GM18499 (cell line): Measurements from ENCODE around the gene DCP1A.

Experiments
- ATAC-seq: cut with Tn5 transposase; IDR thresholded peaks from one replicate; pipeline ENCODE4 v1.9.1; 2021; ENCODE audit warnings: moderate number of reproducible peaks; ENCODE audit not compliant: insufficient read depth, unreplicated experiment

DCP1A gene

DNA sequence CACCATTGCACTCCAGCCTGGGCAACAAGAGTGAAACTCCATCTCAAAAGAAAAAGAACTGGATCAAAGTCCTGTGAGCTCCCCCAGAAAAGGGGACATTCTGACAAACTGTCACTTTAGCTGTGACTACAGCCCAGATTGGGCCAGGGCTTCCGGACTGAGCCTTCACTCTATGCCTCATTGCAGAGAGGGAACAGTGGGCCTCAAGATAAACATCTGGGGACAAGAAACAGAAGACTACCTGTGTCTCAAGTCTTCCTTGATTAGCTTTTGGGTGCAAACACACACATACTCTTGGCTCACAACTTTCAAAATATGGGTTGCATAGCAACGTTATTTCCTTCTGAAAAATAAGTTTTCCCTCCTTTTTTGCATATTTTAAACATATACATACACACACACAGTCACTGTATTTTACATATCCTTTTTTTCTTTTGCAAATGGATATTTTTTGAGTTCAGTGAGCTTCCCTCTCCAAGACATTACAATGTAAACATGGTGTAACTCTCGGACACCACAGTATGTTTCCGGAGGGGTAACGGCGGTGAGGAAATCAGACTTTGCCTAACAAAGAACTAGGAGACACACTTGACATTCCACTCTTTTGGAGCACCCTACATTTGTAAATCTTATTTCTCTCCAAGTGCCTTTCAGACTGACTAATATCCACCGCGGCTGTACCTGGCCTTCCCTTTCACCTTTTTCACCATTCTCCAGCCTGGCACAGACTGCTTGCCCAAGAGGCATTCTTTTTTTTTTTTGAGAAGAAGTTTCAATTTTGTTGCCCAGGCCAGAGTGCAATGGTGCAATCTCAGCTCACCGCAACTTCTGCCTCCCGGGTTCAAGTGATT, 95.0 kb downstream of the DCP1A start:
- no peak for ATAC-seq

- ATAC-seq: no peak
Measured at GRCh38 chr3:53250881-53251605, 96.3 kb downstream of the DCP1A start.

GRCh38 chr3:53250453-53250852, 96.9 kb downstream of the DCP1A start:
- ATAC-seq: no peak

- ATAC-seq: no peak
Measured at GRCh38 chr3:53248161-53248560, 99.2 kb downstream of the DCP1A start.

DNA sequence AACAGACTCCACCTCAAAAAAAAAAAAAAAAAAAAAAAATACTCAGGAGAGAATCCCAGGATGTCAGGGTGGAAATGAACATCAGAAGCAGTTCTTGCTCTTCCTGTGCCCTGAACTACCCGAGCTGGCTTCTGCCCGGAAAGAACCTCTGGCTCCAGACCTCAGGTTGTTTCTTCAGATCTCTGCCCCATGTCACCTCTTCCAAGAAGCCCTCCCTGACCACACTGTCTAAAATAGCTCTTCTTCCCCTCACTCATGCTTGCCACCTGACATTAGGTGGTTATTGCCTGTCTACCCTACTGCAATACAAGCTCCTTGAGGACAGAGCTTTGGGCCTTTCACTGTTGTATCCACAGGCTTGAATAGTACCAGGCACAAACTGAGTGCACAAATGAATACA, 99.7 kb downstream of the DCP1A start:
- no peak for ATAC-seq

GRCh38 chr3:53244271-53244670, 103.1 kb downstream of the DCP1A start:
- no peak for ATAC-seq

DNA sequence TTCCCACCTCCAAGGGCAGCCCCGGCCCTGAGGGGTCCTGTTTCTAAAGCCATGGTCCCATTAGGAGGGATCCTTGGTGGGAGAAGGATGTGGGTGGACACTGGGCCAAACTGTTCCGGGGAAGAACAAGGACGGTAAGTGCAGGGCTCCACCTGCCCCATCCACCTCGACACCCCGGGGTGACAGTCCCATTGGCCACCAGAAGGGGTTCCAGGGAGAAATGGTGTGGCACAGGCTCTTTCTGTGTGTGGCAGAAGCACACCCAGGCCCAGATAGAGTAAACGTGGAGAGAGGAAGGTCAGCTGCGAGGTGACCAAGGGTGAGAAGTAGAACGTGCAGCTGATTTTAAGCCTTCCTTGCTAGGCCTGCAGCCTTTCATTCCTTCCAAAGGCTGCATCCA, 103.6 kb downstream of the DCP1A start:
- no peak for ATAC-seq

- ATAC-seq: no peak
Measured at GRCh38 chr3:53243165-53243564, 104.2 kb downstream of the DCP1A start.

GRCh38 chr3:53242642-53243041, 104.7 kb downstream of the DCP1A start:
- ATAC-seq: no peak

DNA sequence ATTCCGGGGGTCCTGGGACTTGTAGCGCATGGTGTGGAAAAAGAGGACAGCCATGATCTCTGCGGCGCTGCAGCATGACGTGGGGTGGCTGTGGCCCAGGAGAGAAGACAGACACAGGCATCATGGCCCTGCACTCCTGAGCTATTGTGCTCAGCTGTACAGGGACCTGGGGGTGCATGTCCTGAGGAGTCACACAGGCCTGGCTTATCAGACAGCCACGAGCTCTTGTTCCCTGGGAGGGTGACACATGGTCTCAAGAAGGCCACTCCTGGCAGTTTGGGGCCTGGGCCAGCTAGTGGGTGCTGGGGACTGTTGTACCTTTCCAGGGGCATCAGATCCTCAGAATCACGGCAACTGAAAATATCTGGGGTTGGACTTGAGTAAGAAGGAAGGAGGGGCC, 105.2 kb downstream of the DCP1A start:
- ATAC-seq: no peak

- no peak for ATAC-seq
Measured at GRCh38 chr3:53240989-53241972, 106.1 kb downstream of the DCP1A start.

DNA sequence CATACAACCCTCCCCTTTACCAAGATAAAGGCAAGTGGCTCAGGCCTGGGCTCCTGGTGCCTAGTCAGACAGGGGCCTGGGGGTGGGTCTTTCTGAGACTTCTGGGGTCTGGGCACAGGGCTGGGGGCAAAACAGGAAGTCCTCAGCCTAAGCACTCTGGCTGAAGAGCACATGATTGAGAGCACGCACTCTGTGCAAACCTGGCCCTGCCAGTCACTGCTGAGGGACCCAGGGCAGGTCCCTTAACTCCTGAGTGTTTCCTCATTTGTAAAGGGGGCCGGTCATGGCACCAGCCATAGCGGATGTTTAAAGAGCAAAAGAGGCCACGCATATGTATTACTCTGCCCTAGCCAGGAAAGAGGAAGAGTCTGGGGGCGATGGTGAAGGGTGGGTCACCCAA, 107.5 kb downstream of the DCP1A start:
- no peak for ATAC-seq

GRCh38 chr3:53238886-53239285, 108.5 kb downstream of the DCP1A start:
- no peak for ATAC-seq

DNA sequence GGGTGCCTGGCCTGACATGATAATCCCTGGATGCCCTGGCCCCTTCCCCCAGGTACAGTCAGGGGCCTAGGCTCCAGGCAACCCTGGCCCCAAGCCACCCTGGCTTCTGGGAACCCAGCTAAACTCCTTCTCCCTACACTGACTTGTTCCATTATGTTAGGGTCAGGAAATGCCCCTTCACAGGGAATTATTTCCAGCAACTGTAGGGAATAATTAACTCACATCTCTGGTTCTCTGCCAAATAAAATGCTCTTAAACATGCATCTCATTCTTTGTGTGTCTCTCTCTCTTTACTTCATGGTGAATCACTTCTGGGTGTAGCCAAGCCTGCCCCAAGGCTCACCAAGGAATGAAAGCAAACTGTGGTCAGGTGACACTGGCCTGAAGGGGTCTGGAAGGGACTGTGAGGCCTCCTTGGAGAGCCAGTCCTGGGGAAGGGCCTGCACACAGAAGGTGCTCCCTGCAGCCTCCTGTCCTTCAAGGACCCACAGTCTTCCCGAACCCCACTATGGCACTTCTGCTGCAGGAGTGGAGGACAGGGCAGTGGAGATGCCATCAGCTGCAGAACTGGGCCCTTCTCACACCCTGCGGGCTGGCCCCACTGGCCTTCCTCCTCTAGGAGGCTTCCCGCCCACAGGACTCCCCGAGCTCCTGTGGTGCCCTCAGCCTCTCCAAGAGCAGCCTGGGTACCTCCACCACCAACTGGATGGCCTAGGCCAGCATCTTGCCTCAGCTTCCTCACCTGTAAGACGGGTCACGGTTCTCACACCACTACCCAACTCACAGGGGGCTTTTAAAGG, 109.1 kb downstream of the DCP1A start:
- ATAC-seq: no peak

GRCh38 chr3:53236112-53236841, 111.1 kb downstream of the DCP1A start:
- no peak for ATAC-seq

GRCh38 chr3:53235545-53235944, 111.8 kb downstream of the DCP1A start:
- ATAC-seq: no peak

GRCh38 chr3:53234841-53235232, 112.5 kb downstream of the DCP1A start:
- no peak for ATAC-seq

DNA sequence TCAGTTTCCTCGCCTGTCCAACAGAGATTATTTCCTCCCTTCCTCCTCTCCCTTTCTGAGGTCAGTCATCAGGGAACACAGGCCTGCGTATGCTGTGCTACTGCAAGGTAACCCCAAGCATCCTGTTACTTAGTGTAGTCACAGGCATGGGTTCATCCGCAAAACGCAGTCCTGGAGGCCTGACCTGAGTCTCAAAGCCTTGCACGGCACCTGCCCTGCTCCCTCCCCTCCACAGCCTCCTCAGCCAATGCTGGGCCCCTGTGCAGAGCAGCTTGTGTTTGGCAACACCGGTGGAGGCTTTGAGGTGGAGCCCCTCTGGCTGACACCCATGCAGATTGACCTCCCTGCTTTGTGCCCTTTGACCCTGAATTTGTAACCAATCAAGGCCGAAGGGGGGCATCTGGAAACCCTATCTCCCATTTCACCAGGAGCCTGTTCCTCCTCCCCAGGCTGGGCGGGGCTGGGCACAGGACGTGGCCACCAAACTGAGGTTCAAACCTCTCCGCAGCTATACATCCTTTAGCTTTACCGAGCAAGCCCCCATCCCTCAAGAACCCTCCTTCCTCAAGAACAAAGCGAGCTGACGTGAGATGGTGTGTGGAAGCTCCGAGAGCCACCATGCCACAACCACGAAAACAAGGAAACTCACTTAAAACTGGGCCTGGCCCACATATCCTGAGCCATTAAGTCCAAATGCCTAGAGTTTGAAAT, 113.1 kb downstream of the DCP1A start:
- ATAC-seq: no peak
